ENCODE data around the gene RBMS3.

RBMS3 gene

DNA sequence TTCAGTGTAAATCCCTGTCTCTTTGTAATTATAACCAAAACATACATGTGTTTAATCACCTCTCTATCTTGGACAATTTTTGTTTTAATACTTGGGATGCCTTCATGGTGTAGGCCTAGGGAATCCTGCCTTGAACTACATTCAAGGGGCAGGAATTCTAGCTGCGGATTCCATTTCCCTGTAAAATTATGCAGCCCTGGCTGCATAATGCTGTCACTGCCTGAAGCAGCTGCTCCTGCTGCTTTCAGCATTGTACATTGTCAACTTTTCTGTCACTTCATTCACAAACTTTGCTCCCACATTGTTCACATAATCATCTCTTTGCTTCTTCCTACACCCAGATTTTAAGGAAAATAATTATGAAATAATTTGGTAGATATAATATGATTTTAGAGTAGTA lies 638.7 kb downstream of the RBMS3 start:
- DNase-seq (ENCODE audit: low read depth in 2 of 3, low spot score in 2 of 3): no peak

DNA sequence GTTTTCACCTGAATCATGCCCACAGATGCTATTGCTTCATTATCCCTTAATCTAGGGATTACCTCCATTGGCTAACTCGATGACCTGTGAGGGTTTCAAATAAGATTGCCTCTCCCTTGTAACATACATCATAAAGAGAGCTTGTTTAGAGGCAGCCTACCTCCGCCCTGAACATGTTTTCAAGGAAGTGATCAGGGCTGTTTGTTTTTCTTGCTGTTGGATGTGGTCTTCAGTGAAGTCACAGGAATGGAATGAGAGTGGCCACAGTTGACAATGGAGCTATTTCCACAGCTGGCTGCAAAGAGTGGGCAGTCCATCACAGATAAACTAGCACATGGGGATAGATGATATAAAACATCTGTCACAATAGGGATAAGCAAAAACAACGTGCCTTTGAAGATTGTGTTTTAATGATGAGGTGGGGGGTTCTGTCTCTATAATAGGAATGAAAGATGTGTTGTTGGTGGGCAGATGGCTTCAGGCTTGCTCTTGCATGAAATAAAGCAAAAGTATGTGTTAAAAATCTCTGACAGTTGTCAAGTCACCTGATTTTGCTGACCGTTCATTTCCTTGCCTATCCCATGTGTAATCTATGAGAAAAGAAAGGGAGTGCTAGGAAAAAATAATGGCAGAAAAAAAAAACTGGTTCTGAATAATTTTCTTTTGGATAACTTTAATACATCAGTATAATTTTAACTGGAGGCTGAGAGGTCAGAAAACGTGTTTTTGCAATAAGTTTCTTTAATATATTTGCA lies 642.3 kb downstream of the RBMS3 start:
- no peak for DNase-seq (ENCODE audit: low read depth in 2 of 3, low spot score in 2 of 3)

DNA sequence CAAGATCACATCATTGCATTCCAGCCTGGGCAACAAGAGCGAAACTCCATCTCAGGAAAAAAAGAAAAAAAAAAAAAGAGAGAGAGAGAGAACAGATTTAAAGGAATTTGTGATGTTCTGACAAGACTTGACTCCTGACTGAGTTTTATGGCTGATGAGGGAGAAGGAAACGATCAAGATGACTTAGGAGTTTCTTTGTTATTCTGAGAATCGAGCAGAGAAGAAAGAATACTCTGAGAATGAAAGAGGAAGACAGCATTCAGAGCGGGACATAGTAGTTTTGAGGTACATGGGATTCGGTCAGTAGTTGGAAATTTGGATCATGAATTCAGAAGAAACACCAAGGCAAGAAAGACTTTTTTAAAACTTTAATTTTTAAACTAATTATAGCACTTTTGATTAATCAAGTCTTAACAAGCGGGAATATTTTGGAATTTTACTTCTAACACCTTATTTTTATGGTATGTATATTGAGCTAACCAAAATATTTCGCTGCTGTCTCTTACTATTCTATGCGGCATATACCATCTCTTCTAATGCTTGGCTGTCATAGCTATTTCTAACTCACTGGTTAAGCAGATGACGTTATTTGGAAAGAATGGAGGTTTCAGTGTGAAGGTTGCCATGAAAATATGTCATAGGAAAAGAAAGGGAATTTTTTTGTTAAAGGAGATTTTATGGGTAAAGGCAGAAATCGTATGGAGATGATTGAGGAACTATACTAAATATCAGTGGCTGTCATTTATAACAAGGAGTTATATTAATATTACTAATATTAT lies 644.1 kb downstream of the RBMS3 start:
- DNase-seq (ENCODE audit: low read depth in 2 of 3, low spot score in 2 of 3): no peak

DNA sequence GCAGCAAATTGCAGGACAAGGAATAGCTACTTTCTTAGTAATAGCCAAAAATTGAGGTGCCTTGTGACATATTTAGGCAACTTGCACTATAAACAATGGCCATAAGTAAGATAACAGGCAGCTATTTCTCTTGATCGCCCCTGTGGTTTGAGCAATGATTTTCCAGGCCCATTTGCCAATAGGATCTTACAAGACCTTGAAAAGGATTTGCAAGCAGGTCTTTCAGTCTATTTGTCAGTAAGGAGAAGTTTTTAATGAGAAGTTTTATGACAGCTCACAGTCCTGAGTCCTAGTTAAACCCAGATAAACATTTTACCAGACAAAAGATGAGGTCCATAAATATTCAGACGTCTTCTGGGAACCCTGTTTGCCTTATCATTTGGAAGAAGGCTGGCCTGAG lies 645.5 kb downstream of the RBMS3 start:
- DNase-seq (ENCODE audit: low read depth in 2 of 3, low spot score in 2 of 3): no peak

DNA sequence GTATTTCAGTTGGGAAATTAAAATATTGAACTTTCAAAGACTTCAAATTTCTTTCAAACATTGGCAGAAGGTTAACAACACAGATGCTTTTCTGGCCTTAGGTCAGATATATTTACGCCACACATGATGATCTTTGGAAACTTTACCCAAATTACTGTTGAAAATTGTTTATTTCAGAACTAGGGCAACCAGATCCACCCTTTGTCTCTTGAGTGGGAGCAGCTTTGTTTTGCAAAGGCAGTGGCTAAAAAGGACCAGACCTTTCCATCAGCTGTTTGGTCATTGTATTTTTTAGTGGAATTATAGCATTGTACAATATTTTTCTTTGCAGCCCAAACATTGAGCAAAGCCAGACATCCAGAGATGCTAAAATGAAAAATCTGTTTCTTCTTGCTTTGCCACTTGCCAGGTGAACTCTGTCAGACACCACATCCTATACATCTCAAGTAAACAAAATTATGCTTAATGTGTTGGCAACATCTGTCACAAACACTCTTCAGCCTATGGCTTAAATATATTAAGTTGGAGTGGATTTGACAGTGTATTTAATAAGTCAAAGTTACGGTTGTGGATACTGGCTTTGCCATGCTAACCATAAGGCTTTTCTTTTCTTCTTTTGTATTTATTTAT lies 651.9 kb downstream of the RBMS3 start:
- no peak for DNase-seq (ENCODE audit: low read depth in 2 of 3, low spot score in 2 of 3)

DNA sequence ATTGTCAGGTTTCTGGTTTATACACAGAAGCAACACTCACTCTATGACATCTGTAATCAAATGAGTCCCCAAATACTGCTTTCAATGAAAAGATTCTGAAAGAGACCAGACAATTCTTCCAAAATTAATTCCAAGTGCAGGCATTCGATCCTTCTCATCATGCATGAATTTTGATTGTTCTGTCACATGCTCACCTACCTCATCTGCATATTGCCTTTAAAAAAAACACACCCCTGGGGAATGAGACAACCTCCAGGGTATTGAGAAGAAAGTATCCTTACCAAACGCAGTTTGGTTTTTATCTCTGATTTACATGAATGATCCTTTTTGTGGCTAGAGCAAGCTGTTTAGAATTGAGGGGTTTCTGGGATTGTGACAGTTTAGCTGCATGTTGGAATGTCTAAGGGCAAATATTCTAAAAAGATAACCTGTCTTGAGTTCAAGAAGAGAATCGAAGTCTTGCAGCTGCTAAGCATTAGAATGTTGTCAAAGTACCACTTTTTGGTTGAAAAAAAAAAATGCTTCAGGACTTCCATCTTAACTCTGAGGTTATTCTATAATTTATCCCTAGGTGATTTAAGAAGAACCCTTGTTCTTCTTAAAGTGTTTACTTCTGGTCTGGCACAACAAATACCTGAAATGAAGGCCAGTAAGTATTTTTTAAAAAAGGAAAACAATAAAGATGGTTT lies 653.1 kb downstream of the RBMS3 start:
- DNase-seq (ENCODE audit: low read depth in 2 of 3, low spot score in 2 of 3): no peak

DNA sequence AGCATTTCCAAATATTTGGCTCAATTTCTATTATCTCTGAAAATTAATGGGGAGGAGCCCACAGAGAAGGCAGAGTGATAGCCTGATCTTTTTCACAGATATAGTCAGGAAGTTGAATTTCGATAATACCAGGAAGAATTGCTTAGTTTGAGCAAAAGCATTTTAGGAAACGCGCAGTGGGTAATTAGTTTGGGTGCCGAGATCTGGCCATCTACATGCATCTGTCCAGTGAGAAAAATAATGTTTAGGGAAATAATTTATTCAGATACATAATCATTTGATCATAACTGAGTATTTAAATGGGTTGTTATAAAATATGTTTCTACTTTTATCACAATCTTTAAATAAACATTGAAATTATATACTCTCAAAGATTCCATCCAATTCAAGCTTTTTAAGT lies 653.9 kb downstream of the RBMS3 start:
- no peak for DNase-seq (ENCODE audit: low read depth in 2 of 3, low spot score in 2 of 3)

DNA sequence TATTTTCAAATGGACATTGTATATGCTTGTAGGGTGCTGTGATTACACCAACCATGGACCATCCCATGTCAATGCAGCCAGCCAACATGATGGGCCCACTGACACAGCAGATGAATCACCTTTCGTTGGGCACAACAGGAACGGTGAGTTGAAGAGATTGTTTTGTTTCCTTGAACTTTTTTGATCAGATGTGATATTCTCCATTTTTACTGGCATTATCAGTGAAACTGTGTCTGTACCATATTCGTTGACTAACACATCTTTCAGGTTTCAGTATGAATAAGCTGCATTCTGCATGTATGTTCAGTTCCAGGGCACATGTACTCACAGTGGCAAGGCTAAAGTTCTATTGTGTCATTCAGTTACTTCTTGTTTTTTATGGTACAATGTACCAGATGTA lies 655.2 kb downstream of the RBMS3 start:
- no peak for DNase-seq (ENCODE audit: low read depth in 2 of 3, low spot score in 2 of 3)

DNA sequence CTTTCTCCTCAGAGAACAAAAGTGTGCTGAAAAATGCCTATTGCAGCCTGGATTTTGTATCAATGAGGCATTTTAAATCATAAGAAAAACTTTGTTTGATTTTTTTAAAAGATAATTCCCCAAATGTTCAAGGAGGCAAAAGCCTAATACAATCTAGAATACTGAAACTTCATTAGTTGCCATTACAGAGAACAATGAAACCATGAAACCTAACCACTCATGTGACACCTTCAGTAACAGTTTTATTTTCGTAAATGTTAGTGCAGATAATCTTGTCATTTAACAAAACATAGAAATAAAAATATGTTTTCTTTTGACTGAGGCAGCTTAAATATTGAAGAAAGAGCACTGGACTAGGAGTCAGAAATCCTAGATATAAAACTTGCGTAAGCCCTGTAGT lies 655.9 kb downstream of the RBMS3 start:
- no peak for DNase-seq (ENCODE audit: low read depth in 2 of 3, low spot score in 2 of 3)

DNA sequence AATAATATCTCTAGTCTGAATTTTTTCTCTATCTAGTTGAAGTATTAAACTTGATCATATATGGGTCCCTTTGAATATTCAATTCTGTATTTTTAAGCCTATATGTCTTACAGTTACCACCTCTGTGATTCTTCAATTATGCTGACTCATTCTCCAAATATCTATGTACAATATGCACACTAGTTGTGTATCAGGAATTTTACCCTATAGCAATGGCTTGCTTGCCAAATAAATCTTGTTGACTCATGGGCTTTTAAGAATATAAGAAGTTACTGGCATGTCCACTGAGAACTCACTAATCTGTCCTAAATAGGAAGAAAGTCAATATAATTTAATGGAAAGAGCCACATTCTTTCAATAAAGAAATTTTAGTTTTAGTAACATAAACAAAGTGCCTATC lies 656.3 kb downstream of the RBMS3 start:
- DNase-seq (ENCODE audit: low read depth in 2 of 3, low spot score in 2 of 3): no peak

DNA sequence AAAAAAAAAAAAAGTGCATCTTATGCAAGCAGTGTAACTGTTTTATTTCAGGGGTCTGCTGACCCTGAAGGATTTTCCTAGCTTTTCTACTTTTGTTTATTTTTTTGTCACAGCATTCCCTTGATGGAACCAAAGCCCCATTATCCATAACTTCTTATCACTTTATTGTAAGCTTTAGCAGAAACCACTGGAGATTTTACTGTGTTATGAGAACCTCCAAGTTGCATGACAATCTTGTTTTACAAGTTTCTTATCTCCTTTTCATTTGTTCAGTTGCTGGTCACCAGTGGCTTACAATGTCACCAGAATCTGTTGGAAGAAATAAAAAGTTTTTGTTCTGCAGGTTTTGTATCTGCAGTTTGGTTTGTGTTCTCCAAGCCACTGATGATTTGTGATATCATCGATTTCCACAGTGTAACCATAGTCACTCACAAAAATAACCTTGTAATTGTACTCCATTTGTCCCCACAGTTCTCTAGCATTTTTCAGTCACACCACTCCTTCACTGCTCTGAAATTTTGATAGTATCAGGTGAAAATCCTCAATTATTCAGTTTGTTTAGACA lies 660.0 kb downstream of the RBMS3 start:
- DNase-seq (ENCODE audit: low read depth in 2 of 3, low spot score in 2 of 3): no peak

DNA sequence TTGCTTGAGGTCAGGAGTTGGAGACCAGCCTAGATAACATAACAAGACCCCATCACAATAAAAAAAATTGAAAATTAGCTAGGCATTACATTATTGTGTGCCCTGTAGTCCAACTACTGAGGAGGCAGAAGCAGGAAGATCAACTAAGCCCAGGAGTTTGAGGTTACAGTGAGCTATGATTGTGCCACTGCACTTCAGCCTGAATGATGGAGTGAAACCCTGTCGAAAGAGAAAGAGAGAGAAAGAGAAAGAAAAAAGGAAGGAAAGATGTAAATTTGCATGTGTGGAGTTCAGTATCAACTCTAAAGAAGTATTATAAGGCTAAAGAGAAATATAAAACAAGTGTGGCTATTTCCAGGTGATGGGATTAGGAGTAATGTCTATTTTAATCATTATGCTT lies 661.4 kb downstream of the RBMS3 start:
- no peak for DNase-seq (ENCODE audit: low read depth in 2 of 3, low spot score in 2 of 3)

DNA sequence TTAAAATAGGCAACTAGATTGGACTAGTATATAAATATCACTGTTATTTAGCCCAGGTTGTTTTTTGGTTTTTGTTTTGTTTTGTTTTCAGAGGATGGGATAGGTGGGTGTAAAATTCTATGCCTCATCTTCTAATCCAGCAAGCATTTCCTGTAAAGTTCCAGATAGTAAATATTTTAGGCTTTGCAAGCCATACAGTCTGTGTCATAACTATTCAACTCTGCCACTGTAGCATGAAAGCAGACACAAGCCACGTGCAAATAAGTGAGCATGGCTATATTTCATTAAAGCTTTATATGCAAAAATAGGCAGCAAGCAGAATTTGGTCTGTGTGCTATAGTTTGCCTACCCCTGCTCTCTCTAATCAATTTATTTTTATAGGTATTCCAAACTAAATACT lies 668.3 kb downstream of the RBMS3 start:
- no peak for DNase-seq (ENCODE audit: low read depth in 2 of 3, low spot score in 2 of 3)

DNA sequence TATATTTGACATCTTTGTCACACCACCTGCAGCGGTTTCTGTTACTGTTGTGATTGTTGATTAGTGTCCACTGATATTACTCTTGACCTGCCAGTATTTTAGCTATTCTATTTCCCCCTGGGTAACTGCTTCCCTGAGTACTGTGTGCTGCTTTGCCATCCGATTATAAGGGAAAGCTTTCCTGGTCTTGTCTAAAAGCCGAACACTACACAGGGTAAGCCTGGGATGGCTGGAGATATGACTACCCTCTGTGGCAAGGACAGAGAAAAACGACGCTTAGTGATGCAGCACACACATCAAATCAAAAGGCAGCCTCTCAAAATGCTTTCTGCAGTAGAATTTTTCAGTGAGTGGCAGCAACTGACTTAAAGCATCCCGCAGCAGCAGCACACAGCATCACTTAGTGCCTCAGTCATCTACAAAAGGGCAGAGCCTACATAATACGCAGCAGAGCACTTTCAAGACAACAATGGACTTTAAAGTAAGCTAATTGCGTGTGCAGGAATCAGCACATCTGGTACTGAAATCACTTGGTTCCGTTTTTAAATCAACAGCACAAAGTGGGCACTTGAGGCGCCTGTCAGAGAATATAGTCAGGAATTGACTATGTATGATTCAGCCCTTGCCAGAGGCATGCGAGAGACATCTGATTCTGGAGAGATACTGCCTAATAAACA lies 669.2 kb downstream of the RBMS3 start:
- no peak for DNase-seq (ENCODE audit: low read depth in 2 of 3, low spot score in 2 of 3)

DNA sequence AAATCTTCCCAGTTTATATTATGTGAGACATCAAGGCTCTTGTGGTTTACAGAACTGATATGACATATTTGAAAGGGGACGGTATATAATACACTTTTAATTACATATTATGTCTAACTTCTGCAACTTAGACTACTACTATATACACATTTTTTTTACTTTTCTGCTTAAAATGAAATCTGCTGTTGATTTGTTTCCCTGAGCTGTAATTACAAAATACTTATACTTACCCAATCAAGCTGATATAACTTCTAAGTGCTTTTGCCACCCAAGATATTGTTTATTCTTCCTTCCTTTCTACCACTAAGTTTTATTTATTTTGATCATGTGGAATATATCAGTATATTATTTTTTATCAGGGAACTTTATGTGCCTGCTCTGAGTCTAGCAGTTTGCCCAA lies 671.6 kb downstream of the RBMS3 start:
- DNase-seq (ENCODE audit: low read depth in 2 of 3, low spot score in 2 of 3): no peak

DNA sequence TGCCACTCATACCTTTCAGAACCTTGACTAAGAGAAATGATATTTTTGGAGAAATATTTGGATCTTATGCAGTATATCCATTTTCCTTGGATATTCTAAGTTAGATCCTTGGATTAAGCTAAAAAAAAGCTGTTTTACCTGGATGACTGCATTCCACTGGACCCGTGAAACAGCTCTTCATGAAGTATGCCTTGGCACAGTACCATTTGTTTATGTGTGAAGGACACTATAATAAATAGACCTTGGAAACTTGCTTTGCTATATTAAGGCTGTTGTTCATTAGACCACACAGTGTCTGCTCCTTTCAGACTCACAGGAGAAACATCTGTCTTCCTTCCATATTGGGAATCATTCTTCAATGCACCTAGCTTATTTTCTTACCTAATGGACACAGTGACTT lies 674.5 kb downstream of the RBMS3 start:
- no peak for DNase-seq (ENCODE audit: low read depth in 2 of 3, low spot score in 2 of 3)

DNA sequence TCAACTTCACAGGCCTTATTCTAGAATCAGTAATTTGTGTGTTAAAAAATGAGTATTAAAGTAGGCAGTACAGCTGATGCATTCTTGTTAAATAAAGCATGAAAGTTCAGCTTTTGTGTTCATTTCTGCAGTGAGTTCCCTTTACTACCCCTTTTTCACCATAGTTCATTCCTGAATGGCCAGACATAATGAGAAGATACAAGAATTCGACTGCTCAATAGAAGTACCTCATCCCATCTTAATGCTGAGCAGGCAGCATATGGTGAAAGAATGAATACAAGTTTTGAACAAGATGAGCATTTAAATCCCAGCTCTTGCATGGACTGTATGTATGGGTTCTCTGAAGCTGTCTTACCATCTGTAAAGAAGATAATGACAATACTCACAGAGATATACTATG lies 677.9 kb downstream of the RBMS3 start:
- DNase-seq (ENCODE audit: low read depth in 2 of 3, low spot score in 2 of 3): no peak

DNA sequence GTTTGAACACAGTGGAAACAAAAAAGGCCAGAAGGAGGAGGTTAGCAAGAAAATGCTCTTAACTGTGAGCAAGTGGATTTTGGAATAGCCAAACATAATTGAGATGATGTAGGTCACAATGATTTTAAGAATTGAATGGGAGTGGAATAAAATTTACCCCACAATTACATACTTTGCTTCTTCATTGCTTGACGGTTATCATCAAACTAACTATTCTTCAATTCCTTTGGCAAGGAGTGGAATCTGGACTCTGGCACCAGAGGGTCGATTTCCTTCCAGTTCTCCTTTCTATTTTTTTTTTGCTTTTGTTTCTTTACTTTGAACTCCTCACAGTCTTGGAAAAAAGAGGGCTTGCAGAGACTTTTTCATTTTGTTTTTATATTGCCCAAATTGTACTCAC lies 691.0 kb downstream of the RBMS3 start:
- no peak for DNase-seq (ENCODE audit: low read depth in 2 of 3, low spot score in 2 of 3)

DNA sequence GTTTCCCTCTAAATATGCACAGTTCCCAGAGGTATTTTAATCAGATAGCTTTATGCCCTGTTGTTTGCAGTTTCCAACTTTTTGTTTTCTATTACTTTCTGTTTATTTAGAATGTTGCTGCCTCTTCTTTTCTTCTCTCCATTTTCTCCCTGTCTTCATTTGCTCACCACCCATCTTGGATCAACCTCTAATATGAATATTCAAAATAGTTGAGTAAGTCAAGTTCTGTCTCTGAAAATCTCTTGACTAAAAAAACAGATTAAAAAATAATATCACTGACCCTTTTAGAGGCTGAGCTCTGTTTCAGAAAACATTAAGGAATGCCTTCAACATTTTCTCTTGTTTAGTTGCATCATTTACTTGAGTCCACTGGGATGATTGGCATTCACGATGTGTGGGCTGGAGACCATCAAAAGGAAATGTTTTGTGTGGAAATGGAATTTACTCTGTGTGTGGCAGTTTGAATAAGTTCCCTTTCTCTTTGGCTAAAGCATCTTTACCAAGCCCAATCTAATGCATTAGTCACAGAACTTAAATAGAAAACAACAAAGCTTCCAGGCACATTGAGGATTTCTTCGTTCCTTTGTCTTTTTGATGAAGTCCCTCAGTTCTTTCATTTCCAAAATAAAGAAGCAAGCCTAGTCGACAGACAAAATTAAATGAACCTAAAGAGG lies 691.6 kb downstream of the RBMS3 start:
- DNase-seq (ENCODE audit: low read depth in 2 of 3, low spot score in 2 of 3): no peak

DNA sequence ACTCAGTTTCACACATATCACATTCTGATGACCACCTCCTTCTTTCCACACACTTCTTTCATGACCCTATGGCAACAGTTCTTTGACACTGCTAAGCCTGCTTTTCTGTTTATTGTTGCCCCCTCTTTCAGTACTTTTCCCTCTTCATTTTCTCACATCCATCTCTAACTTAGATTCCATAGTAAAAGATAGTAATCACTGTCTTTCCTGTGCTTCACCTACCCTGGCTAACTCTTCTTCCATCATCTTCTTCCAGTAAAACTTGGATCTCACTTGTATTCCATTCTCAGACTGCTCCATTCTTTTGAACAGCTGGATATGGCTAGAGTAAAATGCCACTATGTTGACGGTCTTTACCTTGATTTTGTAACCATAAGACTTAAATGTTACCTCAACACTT lies 692.9 kb downstream of the RBMS3 start:
- no peak for DNase-seq (ENCODE audit: low read depth in 2 of 3, low spot score in 2 of 3)
